Measurements from ENCODE around the gene PARD3B. TPM values are rescaled to one million over a fixed set of nuclear protein-coding genes. Genes with fewer than 3 reads are reported as not detected.

PARD3B gene
- total RNA-seq, 2 experiments from 2014 or later, result 0.46 TPM; not detected in 1

DNA sequence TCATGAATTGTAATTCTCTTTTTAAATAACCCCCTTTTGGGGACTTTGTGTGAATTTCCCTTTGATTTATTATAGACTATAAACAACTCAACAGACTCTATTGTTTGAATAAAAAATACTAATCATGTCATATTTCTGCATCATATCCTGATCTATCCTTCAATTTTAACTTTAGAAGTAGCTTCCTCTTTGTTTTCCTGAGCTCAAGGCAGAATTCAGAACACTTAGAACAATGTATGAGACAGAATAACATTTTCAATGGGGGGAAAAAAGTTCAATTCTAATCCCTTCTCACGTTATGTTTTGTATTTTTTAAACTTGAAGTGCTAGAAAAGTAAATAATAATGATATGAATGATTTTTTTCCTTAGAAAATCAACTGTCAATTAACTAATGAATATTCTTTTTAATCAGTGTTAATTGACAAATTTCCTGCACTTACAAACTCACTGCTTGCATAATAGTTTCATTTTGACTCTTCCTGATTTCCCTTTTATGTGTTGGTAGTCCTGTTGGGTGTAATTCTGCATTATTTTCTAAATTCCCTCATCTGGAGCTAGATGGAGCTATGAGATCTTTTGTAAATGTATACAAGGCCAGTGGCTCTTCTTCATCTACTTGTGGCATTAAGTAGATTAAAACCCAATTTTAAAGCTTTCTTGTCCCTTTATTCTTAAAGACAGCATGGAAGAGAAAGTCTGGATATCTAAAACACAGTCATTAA is 326.1 kb downstream of the PARD3B start:
- Mint-ChIP-seq H3K27ac (no peak overlapping the region), H3K9me3 (ENCODE audit: low read depth) (peaks cover 3% of the 10 kb centered on the region), H3K36me3 (ENCODE audit: low read depth) (no peaks in the 10 kb centered on the region), H3K27me3 (no peaks in the 10 kb centered on the region), H3K4me3 (no peak overlapping the region), H3K4me1 (peaks cover 28% of the 10 kb centered on the region)
- CTCF ChIA-PET, result interaction anchor here (1.1 to 2.6 kb wide), 3 partner anchors 11 to 260 kb away, joined by 5 to 10 read pairs (median 8); no protein-coding TSS in a partner anchor
- ATAC-seq (peak; percentile 64), DNase-seq (no peak)
- POLR2A ChIA-PET, result interaction anchor here (0.6 kb wide), 1 partner anchor 8 kb away, joined by 3 read pairs; no protein-coding TSS in a partner anchor
- intact Hi-C loops (cut with DNase I, micrococcal nuclease), result loop anchor here (1.0 to 10.0 kb wide), 3 partner anchors 547 to 809 kb away; no protein-coding TSS in a partner anchor

GRCh38 chr2:204876311-204876710 is 331.0 kb downstream of the PARD3B start:
- no peaks in the 10 kb centered on the region for H3K36me3 Mint-ChIP-seq (ENCODE audit: low read depth)
- no peak overlapping the region for H3K27ac Mint-ChIP-seq
- ChIA-PET POLR2A (no interaction called here), CTCF (no interaction called here)
- H3K4me1 Mint-ChIP-seq, result peaks cover 37% of the 10 kb centered on the region
- DNase-seq (no peak), ATAC-seq (no peak)
- intact Hi-C loops (cut with DNase I, micrococcal nuclease), result loop anchor here in 1 of 2 experiments (10.0 kb wide), 1 partner anchor 552 kb away; no protein-coding TSS in a partner anchor
- H3K4me3 Mint-ChIP-seq, result no peak overlapping the region
- H3K27me3 Mint-ChIP-seq, result no peaks in the 10 kb centered on the region
- peaks cover 7% of the 10 kb centered on the region for H3K9me3 Mint-ChIP-seq (ENCODE audit: low read depth)

DNA sequence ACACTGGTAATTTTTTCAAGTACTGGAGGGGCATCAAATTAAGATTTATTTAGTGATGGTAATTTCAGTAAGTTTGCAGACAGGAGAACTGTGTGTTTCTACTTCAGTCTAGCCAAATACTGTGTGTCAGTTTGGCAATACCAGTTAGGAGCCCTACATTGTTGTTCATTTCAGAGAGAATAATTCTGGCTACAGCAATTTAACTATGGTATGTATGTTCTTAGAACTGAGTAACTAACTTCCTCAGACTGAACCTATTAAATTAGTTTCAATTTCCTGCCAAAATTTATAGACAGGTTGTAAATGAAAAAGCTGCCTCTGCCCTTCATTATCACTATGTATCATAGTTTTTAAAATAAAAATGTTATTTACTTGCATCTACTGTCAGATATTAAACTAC is 332.4 kb downstream of the PARD3B start:
- H3K4me1 Mint-ChIP-seq, result peaks cover 39% of the 10 kb centered on the region
- H3K9me3 Mint-ChIP-seq (ENCODE audit: low read depth), result peaks cover 7% of the 10 kb centered on the region
- intact Hi-C loops (cut with DNase I, micrococcal nuclease), result loop anchor here in 1 of 2 experiments (10.0 kb wide), 1 partner anchor 553 kb away; no protein-coding TSS in a partner anchor
- H3K4me3 Mint-ChIP-seq, result no peak overlapping the region
- H3K27ac Mint-ChIP-seq, result no peak overlapping the region
- CTCF ChIA-PET, result interaction anchor here (0.6 kb wide), 1 partner anchor 289 kb away, joined by 3 read pairs; no protein-coding TSS in a partner anchor
- DNase-seq (no peak), ATAC-seq (no peak)
- POLR2A ChIA-PET, result no interaction called here
- H3K36me3 Mint-ChIP-seq (ENCODE audit: low read depth), result no peaks in the 10 kb centered on the region
- H3K27me3 Mint-ChIP-seq, result no peaks in the 10 kb centered on the region

DNA sequence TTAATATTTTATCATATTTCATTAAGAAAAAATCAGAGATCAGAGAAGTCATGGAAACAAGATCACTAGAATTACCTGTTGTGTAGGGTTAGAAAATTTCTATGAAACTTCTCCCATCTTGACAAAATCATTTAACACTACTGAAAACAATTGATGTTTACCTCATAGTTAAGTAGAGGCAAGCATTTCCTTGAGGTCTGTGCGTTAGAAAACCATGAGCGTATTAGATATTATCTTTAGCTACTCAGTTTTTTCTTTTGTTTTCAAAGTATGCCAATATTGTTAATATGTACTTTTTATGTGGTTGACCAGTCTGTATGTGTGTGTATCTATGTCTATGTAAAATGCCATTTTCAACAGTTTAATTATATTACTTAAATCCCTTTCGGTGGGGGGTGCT is 335.7 kb downstream of the PARD3B start:
- ATAC-seq, result no peak
- Mint-ChIP-seq H3K27ac (no peak overlapping the region), H3K4me1 (peaks cover 26% of the 10 kb centered on the region), H3K27me3 (no peaks in the 10 kb centered on the region), H3K9me3 (ENCODE audit: low read depth) (peaks cover 4% of the 10 kb centered on the region), H3K4me3 (no peak overlapping the region), H3K36me3 (ENCODE audit: low read depth) (no peaks in the 10 kb centered on the region)
- ChIA-PET CTCF (interaction anchor here (0.6 to 2.0 kb wide), 2 partner anchors 10 to 503 kb away, joined by 3 to 10 read pairs; no protein-coding TSS in a partner anchor), POLR2A (no interaction called here)
- DNase-seq, result no peak
- intact Hi-C loops (cut with DNase I, micrococcal nuclease), result no loop called here

- Mint-ChIP-seq H3K9me3 (ENCODE audit: low read depth) (peaks cover 4% of the 10 kb centered on the region), H3K4me1 (peaks cover 25% of the 10 kb centered on the region), H3K27me3 (no peaks in the 10 kb centered on the region), H3K36me3 (ENCODE audit: low read depth) (no peaks in the 10 kb centered on the region), H3K4me3 (no peak overlapping the region), H3K27ac (peak overlapping the region; percentile 29)
- CTCF ChIA-PET, result interaction anchor here (0.6 to 2.0 kb wide), 4 partner anchors 11 to 794 kb away, joined by 3 to 10 read pairs (median 4); no protein-coding TSS in a partner anchor
- peak; percentile 8 for DNase-seq
- POLR2A ChIA-PET, result no interaction called here
- peak; percentile 63 for ATAC-seq
- intact Hi-C loops (cut with DNase I, micrococcal nuclease), result no loop called here
These were observed 336.4 kb downstream of the PARD3B start for GRCh38 chr2:204881655-204882054.

DNA sequence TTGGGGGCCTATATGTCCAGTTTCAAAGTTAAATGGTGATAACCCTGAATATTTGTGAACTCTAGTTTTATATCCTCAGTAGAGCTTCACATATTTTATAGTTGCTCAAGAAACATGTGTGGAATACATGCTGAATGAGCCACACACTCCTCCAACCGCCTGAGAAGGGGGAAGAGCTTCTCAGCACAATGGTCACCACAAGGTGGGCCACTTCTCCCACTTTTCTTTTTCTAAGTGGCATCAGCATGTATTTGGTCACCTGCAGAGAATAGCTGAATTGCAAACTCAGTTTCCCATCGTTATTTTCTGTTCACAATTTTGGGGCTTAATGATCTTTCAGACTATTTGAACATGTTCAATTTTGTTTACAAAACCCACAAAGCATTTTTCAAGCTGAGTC is 340.5 kb downstream of the PARD3B start:
- H3K27ac Mint-ChIP-seq, result no peak overlapping the region
- ChIA-PET POLR2A (no interaction called here), CTCF (no interaction called here)
- intact Hi-C loops (cut with DNase I, micrococcal nuclease), result no loop called here
- H3K9me3 Mint-ChIP-seq (ENCODE audit: low read depth), result peaks cover 7% of the 10 kb centered on the region
- peaks cover 1% of the 10 kb centered on the region for H3K36me3 Mint-ChIP-seq (ENCODE audit: low read depth)
- no peak overlapping the region for H3K4me3 Mint-ChIP-seq
- ATAC-seq (no peak), DNase-seq (no peak)
- no peaks in the 10 kb centered on the region for H3K27me3 Mint-ChIP-seq
- peaks cover 17% of the 10 kb centered on the region for H3K4me1 Mint-ChIP-seq

- DNase-seq (no peak), ATAC-seq (no peak)
- no peak overlapping the region for H3K4me3 Mint-ChIP-seq
- H3K27ac Mint-ChIP-seq, result no peak overlapping the region
- no peaks in the 10 kb centered on the region for H3K27me3 Mint-ChIP-seq
- CTCF ChIA-PET, result no interaction called here
- intact Hi-C loops (cut with DNase I, micrococcal nuclease), result no loop called here
- H3K9me3 Mint-ChIP-seq (ENCODE audit: low read depth), result peaks cover 7% of the 10 kb centered on the region
- POLR2A ChIA-PET, result no interaction called here
- H3K4me1 Mint-ChIP-seq, result peaks cover 7% of the 10 kb centered on the region
- H3K36me3 Mint-ChIP-seq (ENCODE audit: low read depth), result peaks cover 1% of the 10 kb centered on the region
These were observed 341.4 kb downstream of the PARD3B start for GRCh38 chr2:204886713-204887112.

GRCh38 chr2:204888222-204888621 is 342.9 kb downstream of the PARD3B start:
- H3K4me3 Mint-ChIP-seq, result no peak overlapping the region
- peaks cover 7% of the 10 kb centered on the region for H3K9me3 Mint-ChIP-seq (ENCODE audit: low read depth)
- H3K4me1 Mint-ChIP-seq, result peaks cover 2% of the 10 kb centered on the region
- no peak overlapping the region for H3K27ac Mint-ChIP-seq
- intact Hi-C loops (cut with DNase I, micrococcal nuclease), result no loop called here
- H3K27me3 Mint-ChIP-seq, result no peaks in the 10 kb centered on the region
- H3K36me3 Mint-ChIP-seq (ENCODE audit: low read depth), result peaks cover 1% of the 10 kb centered on the region
- ATAC-seq (no peak), DNase-seq (no peak)
- POLR2A ChIA-PET, result no interaction called here
- CTCF ChIA-PET, result no interaction called here

GRCh38 chr2:204890680-204891079 is 345.4 kb downstream of the PARD3B start:
- ATAC-seq, result no peak
- CTCF ChIA-PET, result interaction anchor here (0.7 kb wide), 1 partner anchor 73 kb away, joined by 3 read pairs; no protein-coding TSS in a partner anchor
- peaks cover 2% of the 10 kb centered on the region for H3K4me1 Mint-ChIP-seq
- no peak overlapping the region for H3K27ac Mint-ChIP-seq
- H3K9me3 Mint-ChIP-seq (ENCODE audit: low read depth), result peaks cover 7% of the 10 kb centered on the region
- H3K27me3 Mint-ChIP-seq, result no peaks in the 10 kb centered on the region
- peaks cover 1% of the 10 kb centered on the region for H3K36me3 Mint-ChIP-seq (ENCODE audit: low read depth)
- no peak overlapping the region for H3K4me3 Mint-ChIP-seq
- intact Hi-C loops (cut with DNase I, micrococcal nuclease), result no loop called here
- POLR2A ChIA-PET, result no interaction called here
- no peak for DNase-seq

- intact Hi-C loops (cut with DNase I, micrococcal nuclease), result no loop called here
- no peak overlapping the region for H3K27ac Mint-ChIP-seq
- H3K36me3 Mint-ChIP-seq (ENCODE audit: low read depth), result peaks cover 1% of the 10 kb centered on the region
- H3K4me1 Mint-ChIP-seq, result peaks cover 2% of the 10 kb centered on the region
- no peaks in the 10 kb centered on the region for H3K27me3 Mint-ChIP-seq
- ATAC-seq (no peak), DNase-seq (no peak)
- POLR2A ChIA-PET, result no interaction called here
- H3K9me3 Mint-ChIP-seq (ENCODE audit: low read depth), result peaks cover 7% of the 10 kb centered on the region
- CTCF ChIA-PET, result interaction anchor here (0.7 kb wide), 1 partner anchor 905 kb away, joined by 3 read pairs; no protein-coding TSS in a partner anchor
- no peak overlapping the region for H3K4me3 Mint-ChIP-seq
These were observed 346.5 kb downstream of the PARD3B start for GRCh38 chr2:204891739-204892138.

DNA sequence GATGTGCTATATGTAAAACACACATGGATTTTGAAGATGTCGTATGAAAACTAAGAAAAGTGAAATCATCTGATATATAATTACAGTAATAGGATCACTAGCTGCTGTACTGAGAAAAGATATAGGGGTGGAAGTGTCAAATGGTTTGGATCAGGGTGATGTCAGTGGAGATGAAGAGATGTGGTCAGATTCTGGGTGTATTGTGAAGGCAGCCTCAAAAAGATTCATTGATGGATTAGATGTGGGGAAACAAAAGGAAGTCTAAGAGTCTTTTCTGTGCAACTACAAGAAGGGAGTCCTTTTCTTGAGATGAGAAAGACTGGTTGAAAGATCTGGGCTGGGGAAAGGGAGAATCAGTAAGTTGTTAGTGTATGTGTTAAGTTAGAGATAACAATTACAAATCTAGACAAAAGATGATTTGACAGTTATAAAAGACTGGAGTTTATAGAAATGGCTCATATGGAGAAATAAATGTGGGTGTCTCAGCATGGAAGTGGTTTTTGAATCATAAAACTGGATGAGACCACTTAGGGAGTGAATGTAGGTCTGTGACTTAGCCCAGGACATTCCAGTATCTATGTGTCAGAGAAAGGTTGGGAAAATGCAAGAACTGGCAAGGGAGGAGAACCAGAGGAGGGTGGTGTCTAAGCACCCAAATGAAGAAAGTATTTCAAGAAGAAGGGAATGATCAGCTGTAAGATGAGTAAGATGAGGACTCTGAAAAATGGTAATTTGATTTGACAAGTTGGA is 347.4 kb downstream of the PARD3B start:
- Mint-ChIP-seq H3K27me3 (no peaks in the 10 kb centered on the region), H3K36me3 (ENCODE audit: low read depth) (peaks cover 1% of the 10 kb centered on the region), H3K4me1 (peaks cover 2% of the 10 kb centered on the region), H3K4me3 (no peak overlapping the region), H3K27ac (no peak overlapping the region), H3K9me3 (ENCODE audit: low read depth) (peaks cover 7% of the 10 kb centered on the region)
- intact Hi-C loops (cut with DNase I, micrococcal nuclease), result no loop called here
- ChIA-PET CTCF (interaction anchor here (0.7 kb wide), 2 partner anchors 13 to 904 kb away, joined by 3 read pairs; no protein-coding TSS in a partner anchor), POLR2A (no interaction called here)
- ATAC-seq, result peak; percentile 53
- no peak for DNase-seq

All from activated CD4-positive, alpha-beta T cell treated with anti-CD3 and anti-CD28 coated beads for 36 hours (primary cell).